Prostate gland (tissue), 2 donors: ENCODE results near the gene CYB5A. TPM values are rescaled to one million over a fixed set of nuclear protein-coding genes. Genes with fewer than 3 reads are reported as not detected.

Experiments
- DNase-seq: peaks from one replicate; pipeline ENCODE4 v3.0.0-alpha.2; 2019; ENCODE audit warnings: low spot score
- H3K27ac ChIP-seq, 2 donors: fragments of 200-600 bp; sonication (generic); 2 replicates each; pipeline ENCODE4 v1.5.1; 2017 to 2019
- H3K27me3 ChIP-seq: fragments of 200-600 bp; sonication (generic); replicated peaks from 2 replicates; pipeline ENCODE4 v1.5.1; 2019; ENCODE audit not compliant: insufficient read depth
- H3K36me3 ChIP-seq, 2 donors: fragments of 200-600 bp; sonication (generic); 1 replicate in 1 of 2; 2 replicates in 1 of 2; pipeline versions ENCODE4 v1.5.1 to v1.8.1; 2017 to 2019
- H3K4me1 ChIP-seq: fragments of 200-600 bp; sonication (generic); replicated peaks from 2 replicates; pipeline ENCODE4 v1.5.1; 2019
- H3K4me3 ChIP-seq, 2 donors: fragments of 200-600 bp; sonication (generic); 2 replicates each; pipeline ENCODE4 v1.5.1; 2017 to 2019
- H3K9me3 ChIP-seq: fragments of 200-600 bp; sonication (generic); 2 replicates; pipeline ENCODE4 v1.5.1; 2017
- CTCF ChIP-seq, 4 experiments: fragments of 200-600 bp in 2 of 4; fragments of 450-650 bp in 2 of 4; sonication (generic) in 2 of 4; IDR thresholded peaks; 1 replicate in 3 of 4; 2 replicates in 1 of 4; pipeline ENCODE4 v1.5.1; 2016 to 2019; ENCODE audit warnings: antibody characterized with exemption in 4 of 4, mild to moderate bottlenecking in 2 of 4, moderate library complexity in 2 of 4
- POLR2A ChIP-seq: fragments of 450-650 bp; IDR thresholded peaks from one replicate; pipeline ENCODE4 v1.6.1; 2016; ENCODE audit warnings: antibody characterized with exemption, mild to moderate bottlenecking
- POLR2AphosphoS5 ChIP-seq: sonication (generic); formaldehyde crosslinking; IDR thresholded peaks from one replicate; pipeline ENCODE4 v1.6.1; 2017; ENCODE audit warnings: antibody characterized with exemption
- WGBS: methylation state at CpG from one replicate; pipeline ENCODE4 v1.1.5; 2018; 5-methylcytosine and 5-hydroxymethylcytosine counted together
- intact Hi-C: fragments of 100-400 bp; cut with DNase I; formaldehyde crosslinking; loops from one replicate; pipeline ENCODE4 v1.14.2; 2022
- total RNA-seq, 2 donors: library from RNA; depleted of rRNA; stranded (reverse); fragments of >200 nt; gene quantifications; one replicate each; pipeline ENCODE4 v1.1.0, GENCODE V29; 2016

Gene CYB5A
- total RNA-seq, 2 donors from 2014 or later = 76.6 to 144 TPM

GRCh38 chr18:74273394-74273793 lies 18.4 kb downstream of the CYB5A start:
- Histone ChIP-seq H3K27me3 (no peaks in the 10 kb centered on the region), H3K4me1 (no peaks in the 10 kb centered on the region), H3K9me3 (no peaks in the 10 kb centered on the region), H3K4me3 (no peak overlapping the region), H3K36me3 (no peaks in the 10 kb centered on the region), H3K27ac (no peak overlapping the region)
- 67% methylated on average over 3 of the region's 3 CpGs for WGBS
- no peak for DNase-seq
- TF ChIP-seq POLR2A (no peak), POLR2AphosphoS5 (no peak), CTCF (IDR thresholded peaks at IDR 0.05) (no peak)
- intact Hi-C loops = no loop called here

- H3K4me1 ChIP-seq = no peaks in the 10 kb centered on the region
- no peak for DNase-seq
- TF ChIP-seq POLR2AphosphoS5 (no peak), POLR2A (no peak), CTCF (IDR thresholded peaks at IDR 0.05) (no peak)
- 92% methylated on average over 3 of the region's 3 CpGs for WGBS
- no peak overlapping the region for H3K27ac ChIP-seq
- intact Hi-C loops = no loop called here
- no peaks in the 10 kb centered on the region for H3K9me3 ChIP-seq
- H3K36me3 ChIP-seq = no peaks in the 10 kb centered on the region
- H3K27me3 ChIP-seq = no peaks in the 10 kb centered on the region
- H3K4me3 ChIP-seq = no peak overlapping the region
Observed at GRCh38 chr18:74271635-74272034, 20.1 kb downstream of the CYB5A start.

- Histone ChIP-seq H3K9me3 (no peaks in the 10 kb centered on the region), H3K27ac (no peak overlapping the region), H3K4me1 (no peaks in the 10 kb centered on the region), H3K4me3 (no peak overlapping the region), H3K36me3 (no peaks in the 10 kb centered on the region), H3K27me3 (no peaks in the 10 kb centered on the region)
- WGBS = 32% methylated on average over 11 of the region's 11 CpGs
- intact Hi-C loops = no loop called here
- TF ChIP-seq POLR2A = no peak
- TF ChIP-seq CTCF (IDR thresholded peaks at IDR 0.05) = no peak
- no peak for TF ChIP-seq POLR2AphosphoS5
- no peak for DNase-seq
Observed at GRCh38 chr18:74268933-74269620, 22.7 kb downstream of the CYB5A start.

GRCh38 chr18:74268175-74268574 lies 23.6 kb downstream of the CYB5A start:
- TF ChIP-seq POLR2A = no peak
- no peak for TF ChIP-seq CTCF (IDR thresholded peaks at IDR 0.05)
- no peak for TF ChIP-seq POLR2AphosphoS5
- intact Hi-C loops = no loop called here
- DNase-seq = no peak
- Histone ChIP-seq H3K27me3 (no peaks in the 10 kb centered on the region), H3K9me3 (no peaks in the 10 kb centered on the region), H3K4me3 (no peak overlapping the region), H3K4me1 (no peaks in the 10 kb centered on the region), H3K27ac (no peak overlapping the region), H3K36me3 (no peaks in the 10 kb centered on the region)
- 97% methylated on average over 7 of the region's 7 CpGs for WGBS

GRCh38 chr18:74266161-74266560 lies 25.6 kb downstream of the CYB5A start:
- Histone ChIP-seq H3K27ac (no peak overlapping the region), H3K4me1 (no peaks in the 10 kb centered on the region), H3K9me3 (no peaks in the 10 kb centered on the region), H3K27me3 (no peaks in the 10 kb centered on the region), H3K36me3 (no peaks in the 10 kb centered on the region), H3K4me3 (no peak overlapping the region)
- no peak for DNase-seq
- TF ChIP-seq CTCF (IDR thresholded peaks at IDR 0.05) = no peak
- no peak for TF ChIP-seq POLR2AphosphoS5
- 74% methylated on average over 9 of the region's 9 CpGs for WGBS
- intact Hi-C loops = no loop called here
